ENCODE results near the gene APPL2. TPM values are rescaled to one million over a fixed set of nuclear protein-coding genes. Genes with fewer than 3 reads are reported as not detected.

Gene APPL2
- total RNA-seq, 1 experiment from 2014 or later = 16.1 TPM

DNA sequence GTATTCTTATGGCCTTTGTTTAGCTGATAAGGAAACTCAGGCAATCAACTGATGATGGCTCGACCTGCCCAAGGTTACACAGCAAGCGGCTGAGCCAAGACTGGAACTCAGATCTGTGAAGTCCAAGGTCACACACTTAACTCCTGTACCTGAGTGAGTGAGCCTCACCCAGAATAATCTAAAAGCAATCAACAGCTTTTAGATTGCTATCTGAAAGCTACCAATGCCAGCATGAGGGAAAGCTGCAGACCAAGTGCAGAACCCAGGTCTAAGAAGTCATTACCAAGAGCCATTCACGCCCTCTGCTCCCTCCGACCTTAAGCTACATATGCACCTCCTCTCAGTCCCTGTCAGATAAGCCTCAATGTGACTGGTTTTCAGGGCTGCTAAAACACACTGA, 12.1 kb downstream of the APPL2 start (continued):
- TF ChIP-seq, protein P1, sequence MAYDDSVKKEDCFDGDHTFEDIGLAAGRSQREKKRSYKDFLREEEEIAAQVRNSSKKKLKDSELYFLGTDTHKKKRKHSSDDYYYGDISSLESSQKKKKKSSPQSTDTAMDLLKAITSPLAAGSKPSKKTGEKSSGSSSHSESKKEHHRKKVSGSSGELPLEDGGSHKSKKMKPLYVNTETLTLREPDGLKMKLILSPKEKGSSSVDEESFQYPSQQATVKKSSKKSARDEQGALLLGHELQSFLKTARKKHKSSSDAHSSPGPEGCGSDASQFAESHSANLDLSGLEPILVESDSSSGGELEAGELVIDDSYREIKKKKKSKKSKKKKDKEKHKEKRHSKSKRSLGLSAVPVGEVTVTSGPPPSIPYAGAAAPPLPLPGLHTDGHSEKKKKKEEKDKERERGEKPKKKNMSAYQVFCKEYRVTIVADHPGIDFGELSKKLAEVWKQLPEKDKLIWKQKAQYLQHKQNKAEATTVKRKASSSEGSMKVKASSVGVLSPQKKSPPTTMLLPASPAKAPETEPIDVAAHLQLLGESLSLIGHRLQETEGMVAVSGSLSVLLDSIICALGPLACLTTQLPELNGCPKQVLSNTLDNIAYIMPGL (CRISPR knock-in tag; IDR thresholded peaks at IDR 0.05) = no peak
- TF ChIP-seq NR1H2 (CRISPR knock-in tag; IDR thresholded peaks at IDR 0.05) = no peak
- TF ChIP-seq, protein P2, sequence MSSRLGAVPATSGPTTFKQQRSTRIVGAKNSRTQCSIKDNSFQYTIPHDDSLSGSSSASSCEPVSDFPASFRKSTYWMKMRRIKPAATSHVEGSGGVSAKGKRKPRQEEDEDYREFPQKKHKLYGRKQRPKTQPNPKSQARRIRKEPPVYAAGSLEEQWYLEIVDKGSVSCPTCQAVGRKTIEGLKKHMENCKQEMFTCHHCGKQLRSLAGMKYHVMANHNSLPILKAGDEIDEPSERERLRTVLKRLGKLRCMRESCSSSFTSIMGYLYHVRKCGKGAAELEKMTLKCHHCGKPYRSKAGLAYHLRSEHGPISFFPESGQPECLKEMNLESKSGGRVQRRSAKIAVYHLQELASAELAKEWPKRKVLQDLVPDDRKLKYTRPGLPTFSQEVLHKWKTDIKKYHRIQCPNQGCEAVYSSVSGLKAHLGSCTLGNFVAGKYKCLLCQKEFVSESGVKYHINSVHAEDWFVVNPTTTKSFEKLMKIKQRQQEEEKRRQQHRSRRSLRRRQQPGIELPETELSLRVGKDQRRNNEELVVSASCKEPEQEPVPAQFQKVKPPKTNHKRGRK (CRISPR knock-in tag; IDR thresholded peaks at IDR 0.05; ENCODE audit: borderline replicate concordance) = no peak
- no peak for TF ChIP-seq FOXK1 (CRISPR knock-in tag; IDR thresholded peaks at IDR 0.05)

DNA sequence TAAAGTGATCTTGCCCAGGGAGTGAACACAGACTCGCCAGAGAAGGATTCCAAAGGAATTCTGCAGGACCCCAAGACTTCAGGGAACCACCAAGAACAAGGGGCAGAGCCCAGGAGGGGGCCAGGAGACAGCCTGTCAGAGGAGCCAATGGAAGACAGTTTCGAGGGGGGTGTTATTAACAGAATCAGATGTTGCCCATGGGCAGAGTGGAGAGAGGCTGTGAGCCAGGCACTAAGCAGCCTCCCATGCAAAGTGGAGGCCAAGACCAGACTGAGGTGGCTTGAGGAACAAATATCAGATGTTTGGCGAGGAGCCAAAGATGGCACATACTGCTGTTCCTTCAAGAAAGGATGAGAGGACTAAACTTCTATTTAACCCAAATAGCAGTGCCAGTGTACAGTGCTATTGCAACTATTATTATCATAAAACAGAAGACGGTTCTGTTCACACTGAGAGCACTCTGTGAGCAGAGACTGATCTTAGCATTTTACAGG, 12.6 kb downstream of the APPL2 start:
- DNase-seq (ENCODE audit: low spot score) (no peak), ATAC-seq (no peak)
- no peak for TF ChIP-seq SMAD4 (CRISPR knock-in tag; IDR thresholded peaks at IDR 0.05)
- TF ChIP-seq TP53 (CRISPR knock-in tag; IDR thresholded peaks at IDR 0.05) = no peak
- TF ChIP-seq ZNF138 (CRISPR knock-in tag; conservative IDR thresholded peaks at IDR 0.05) = no peak
- no peak for TF ChIP-seq NFE2L1 (CRISPR knock-in tag; IDR thresholded peaks at IDR 0.05)
- no peak for TF ChIP-seq CREM (CRISPR knock-in tag; IDR thresholded peaks at IDR 0.05)
- TF ChIP-seq NR2C2 (CRISPR knock-in tag; IDR thresholded peaks at IDR 0.05) = no peak
- no peak for TF ChIP-seq ZNF317 (CRISPR knock-in tag; IDR thresholded peaks at IDR 0.05; ENCODE audit: borderline replicate concordance, low read depth)
- TF ChIP-seq, protein P3, sequence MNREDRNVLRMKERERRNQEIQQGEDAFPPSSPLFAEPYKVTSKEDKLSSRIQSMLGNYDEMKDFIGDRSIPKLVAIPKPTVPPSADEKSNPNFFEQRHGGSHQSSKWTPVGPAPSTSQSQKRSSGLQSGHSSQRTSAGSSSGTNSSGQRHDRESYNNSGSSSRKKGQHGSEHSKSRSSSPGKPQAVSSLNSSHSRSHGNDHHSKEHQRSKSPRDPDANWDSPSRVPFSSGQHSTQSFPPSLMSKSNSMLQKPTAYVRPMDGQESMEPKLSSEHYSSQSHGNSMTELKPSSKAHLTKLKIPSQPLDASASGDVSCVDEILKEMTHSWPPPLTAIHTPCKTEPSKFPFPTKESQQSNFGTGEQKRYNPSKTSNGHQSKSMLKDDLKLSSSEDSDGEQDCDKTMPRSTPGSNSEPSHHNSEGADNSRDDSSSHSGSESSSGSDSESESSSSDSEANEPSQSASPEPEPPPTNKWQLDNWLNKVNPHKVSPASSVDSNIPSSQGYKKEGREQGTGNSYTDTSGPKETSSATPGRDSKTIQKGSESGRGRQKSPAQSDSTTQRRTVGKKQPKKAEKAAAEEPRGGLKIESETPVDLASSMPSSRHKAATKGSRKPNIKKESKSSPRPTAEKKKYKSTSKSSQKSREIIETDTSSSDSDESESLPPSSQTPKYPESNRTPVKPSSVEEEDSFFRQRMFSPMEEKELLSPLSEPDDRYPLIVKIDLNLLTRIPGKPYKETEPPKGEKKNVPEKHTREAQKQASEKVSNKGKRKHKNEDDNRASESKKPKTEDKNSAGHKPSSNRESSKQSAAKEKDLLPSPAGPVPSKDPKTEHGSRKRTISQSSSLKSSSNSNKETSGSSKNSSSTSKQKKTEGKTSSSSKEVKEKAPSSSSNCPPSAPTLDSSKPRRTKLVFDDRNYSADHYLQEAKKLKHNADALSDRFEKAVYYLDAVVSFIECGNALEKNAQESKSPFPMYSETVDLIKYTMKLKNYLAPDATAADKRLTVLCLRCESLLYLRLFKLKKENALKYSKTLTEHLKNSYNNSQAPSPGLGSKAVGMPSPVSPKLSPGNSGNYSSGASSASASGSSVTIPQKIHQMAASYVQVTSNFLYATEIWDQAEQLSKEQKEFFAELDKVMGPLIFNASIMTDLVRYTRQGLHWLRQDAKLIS (CRISPR knock-in tag; IDR thresholded peaks at IDR 0.05; ENCODE audit: borderline replicate concordance) = no peak
- no peak for TF ChIP-seq GTF2I (CRISPR knock-in tag; conservative IDR thresholded peaks at IDR 0.05)
- no peak for TF ChIP-seq MXD4 (CRISPR knock-in tag; IDR thresholded peaks at IDR 0.05; ENCODE audit: borderline replicate concordance)
- TF ChIP-seq CREB1 (CRISPR knock-in tag; IDR thresholded peaks at IDR 0.05) = no peak
- TF ChIP-seq, protein P4, sequence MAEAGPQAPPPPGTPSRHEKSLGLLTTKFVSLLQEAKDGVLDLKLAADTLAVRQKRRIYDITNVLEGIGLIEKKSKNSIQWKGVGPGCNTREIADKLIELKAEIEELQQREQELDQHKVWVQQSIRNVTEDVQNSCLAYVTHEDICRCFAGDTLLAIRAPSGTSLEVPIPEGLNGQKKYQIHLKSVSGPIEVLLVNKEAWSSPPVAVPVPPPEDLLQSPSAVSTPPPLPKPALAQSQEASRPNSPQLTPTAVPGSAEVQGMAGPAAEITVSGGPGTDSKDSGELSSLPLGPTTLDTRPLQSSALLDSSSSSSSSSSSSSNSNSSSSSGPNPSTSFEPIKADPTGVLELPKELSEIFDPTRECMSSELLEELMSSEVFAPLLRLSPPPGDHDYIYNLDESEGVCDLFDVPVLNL (CRISPR knock-in tag; IDR thresholded peaks at IDR 0.05; ENCODE audit: borderline replicate concordance, low read depth) = no peak
- TF ChIP-seq PRRX2 (CRISPR knock-in tag; IDR thresholded peaks at IDR 0.05) = no peak
- TF ChIP-seq ZNF263 (CRISPR knock-in tag; IDR thresholded peaks at IDR 0.05; ENCODE audit: low read depth) = no peak
- TF ChIP-seq NFATC4 (CRISPR knock-in tag; IDR thresholded peaks at IDR 0.05) = no peak
- TF ChIP-seq KAT7 (CRISPR knock-in tag; IDR thresholded peaks at IDR 0.05; ENCODE audit: borderline replicate concordance) = no peak
- TF ChIP-seq ZNF416 (CRISPR knock-in tag; IDR thresholded peaks at IDR 0.05) = no peak
- H3K27ac Mint-ChIP-seq = no peak overlapping the region
- H3K27me3 Mint-ChIP-seq (ENCODE audit: low read depth) = no peaks in the 10 kb centered on the region
- peaks cover 9% of the 10 kb centered on the region for H3K4me1 Mint-ChIP-seq
- H3K4me3 Mint-ChIP-seq = no peak overlapping the region
- POLR2A ChIA-PET = no interaction called here
- CTCF ChIA-PET = interaction anchor here (1.8 kb wide), 1 partner anchor 13 kb away, joined by 6 read pairs; the partner anchor contains the start of gene APPL2
- H3K9me3 Mint-ChIP-seq = no peaks in the 10 kb centered on the region
- H3K36me3 Mint-ChIP-seq = peaks cover 12% of the 10 kb centered on the region
